Ectodermal cell (in vitro differentiated cells): Measurements from ENCODE around the gene SYT2.

Source experiments
- H3K27ac ChIP-seq: 2 replicates; pipeline ENCODE4 v1.7.0; 2013; ENCODE audit warnings: mild to moderate bottlenecking, low read depth, low read length; ENCODE audit not compliant: insufficient read depth, poor library complexity, severe bottlenecking
- H3K27me3 ChIP-seq: 2 replicates; pipeline ENCODE4 v1.7.0; 2013; ENCODE audit warnings: mild to moderate bottlenecking, low read length; ENCODE audit not compliant: insufficient read depth, control insufficient read depth, poor library complexity, severe bottlenecking
- H3K36me3 ChIP-seq: one replicate; pipeline ENCODE4 v1.7.0; 2013; ENCODE audit warnings: low read length; ENCODE audit not compliant: control insufficient read depth, insufficient read depth
- H3K4me1 ChIP-seq: one replicate; pipeline ENCODE4 v1.7.0; 2013; ENCODE audit warnings: low read length; ENCODE audit not compliant: control insufficient read depth, insufficient read depth
- H3K4me3 ChIP-seq: 2 replicates; pipeline ENCODE4 v1.7.0; 2013; ENCODE audit warnings: low read depth, low read length, control low read depth; ENCODE audit not compliant: insufficient read depth
- H3K9me3 ChIP-seq: 2 replicates; pipeline ENCODE4 v1.7.0; 2013; ENCODE audit warnings: mild to moderate bottlenecking, low read length, moderate library complexity; ENCODE audit not compliant: control insufficient read depth
- WGBS, 2 experiments: methylation state at CpG; one replicate each; pipeline ENCODE4 v1.1.7; 2013; ENCODE audit warnings: missing lambda C conversion rate in 2 of 2; 5-methylcytosine and 5-hydroxymethylcytosine counted together

The SYT2 gene

GRCh38 chr1:202576816-202577215 is 133.4 kb downstream of the SYT2 start:
- Histone ChIP-seq H3K36me3 (no peaks in the 10 kb centered on the region), H3K27me3 (no peaks in the 10 kb centered on the region), H3K4me3 (no peak overlapping the region), H3K9me3 (no peaks in the 10 kb centered on the region), H3K27ac (no peak overlapping the region), H3K4me1 (peaks cover 25% of the 10 kb centered on the region)
- 93 to 100% methylated on average over 1 of the region's 1 CpG for WGBS, 2 experiments

GRCh38 chr1:202575918-202576653 is 134.2 kb downstream of the SYT2 start:
- no peak overlapping the region for H3K27ac ChIP-seq
- whole genome bisulfite sequencing, 2 experiments: 69 to 70% methylated on average over 2 of the region's 2 CpGs
- H3K4me1 ChIP-seq: peaks cover 25% of the 10 kb centered on the region
- H3K9me3 ChIP-seq: no peaks in the 10 kb centered on the region
- no peaks in the 10 kb centered on the region for H3K36me3 ChIP-seq
- H3K27me3 ChIP-seq: no peaks in the 10 kb centered on the region
- no peak overlapping the region for H3K4me3 ChIP-seq

- WGBS, 2 experiments: 93 to 96% methylated on average over 1 of the region's 1 CpG
- H3K4me1 ChIP-seq: peaks cover 19% of the 10 kb centered on the region
- no peak overlapping the region for H3K27ac ChIP-seq
- H3K27me3 ChIP-seq: no peaks in the 10 kb centered on the region
- no peaks in the 10 kb centered on the region for H3K36me3 ChIP-seq
- no peak overlapping the region for H3K4me3 ChIP-seq
- no peaks in the 10 kb centered on the region for H3K9me3 ChIP-seq
Observed at GRCh38 chr1:202572867-202573266, 137.4 kb downstream of the SYT2 start.

GRCh38 chr1:202571719-202572339 is 138.4 kb downstream of the SYT2 start:
- peaks cover 17% of the 10 kb centered on the region for H3K4me1 ChIP-seq
- WGBS, 2 experiments: 43 to 44% methylated on average over 3 of the region's 3 CpGs

GRCh38 chr1:202569393-202570322 is 140.6 kb downstream of the SYT2 start:
- Histone ChIP-seq H3K27ac (no peak overlapping the region), H3K4me1 (peaks cover 11% of the 10 kb centered on the region), H3K36me3 (no peaks in the 10 kb centered on the region), H3K4me3 (no peak overlapping the region), H3K27me3 (no peaks in the 10 kb centered on the region), H3K9me3 (no peaks in the 10 kb centered on the region)

More at GRCh38 chr1:202571719-202572339, 138.4 kb downstream of the SYT2 start:
- H3K4me3 ChIP-seq: no peak overlapping the region
- no peaks in the 10 kb centered on the region for H3K9me3 ChIP-seq
- H3K27ac ChIP-seq: no peak overlapping the region
- no peaks in the 10 kb centered on the region for H3K36me3 ChIP-seq
- no peaks in the 10 kb centered on the region for H3K27me3 ChIP-seq

GRCh38 chr1:202568826-202569225 is 141.4 kb downstream of the SYT2 start:
- Histone ChIP-seq H3K27ac (no peak overlapping the region), H3K4me3 (no peak overlapping the region), H3K4me1 (peaks cover 11% of the 10 kb centered on the region), H3K9me3 (no peaks in the 10 kb centered on the region), H3K36me3 (no peaks in the 10 kb centered on the region), H3K27me3 (no peaks in the 10 kb centered on the region)
- 97 to 98% methylated on average over 4 of the region's 4 CpGs for WGBS, 2 experiments

GRCh38 chr1:202568410-202568809 is 141.8 kb downstream of the SYT2 start:
- H3K27ac ChIP-seq: no peak overlapping the region
- H3K9me3 ChIP-seq: no peaks in the 10 kb centered on the region
- H3K4me1 ChIP-seq: peaks cover 11% of the 10 kb centered on the region
- no peaks in the 10 kb centered on the region for H3K27me3 ChIP-seq
- WGBS, 2 experiments: 83 to 88% methylated on average over 2 of the region's 2 CpGs
- no peaks in the 10 kb centered on the region for H3K36me3 ChIP-seq
- no peak overlapping the region for H3K4me3 ChIP-seq

- Histone ChIP-seq H3K27me3 (no peaks in the 10 kb centered on the region), H3K27ac (no peak overlapping the region), H3K9me3 (no peaks in the 10 kb centered on the region), H3K36me3 (no peaks in the 10 kb centered on the region), H3K4me3 (no peak overlapping the region), H3K4me1 (peaks cover 11% of the 10 kb centered on the region)
- WGBS, 2 experiments: 57 to 73% methylated on average over 4 of the region's 4 CpGs
Observed at GRCh38 chr1:202567738-202568137, 142.5 kb downstream of the SYT2 start.

GRCh38 chr1:202565890-202566602 is 144.2 kb downstream of the SYT2 start:
- Histone ChIP-seq H3K27me3 (no peaks in the 10 kb centered on the region), H3K4me3 (no peak overlapping the region), H3K27ac (no peak overlapping the region), H3K9me3 (no peaks in the 10 kb centered on the region), H3K36me3 (no peaks in the 10 kb centered on the region), H3K4me1 (peaks cover 11% of the 10 kb centered on the region)
- WGBS, 2 experiments: 92 to 96% methylated on average over 2 of the region's 2 CpGs
